H1 (cell line): ENCODE measurements around the gene ONECUT3. TPM values are rescaled to one million over a fixed set of nuclear protein-coding genes. Genes with fewer than 3 reads are reported as not detected.

Experiments
- BRCA1 ChIP-seq: IDR thresholded peaks from 2 replicates; pipeline ENCODE4 v1.6.1; 2012; ENCODE audit warnings: low read depth, low read length, improper control_type of control experiment
- EZH2 ChIP-seq: fragments of 200-600 bp; sonication (generic); IDR thresholded peaks from 2 replicates; pipeline ENCODE4 v1.7.1; 2012; ENCODE audit warnings: low read depth, mild to moderate bottlenecking, moderate library complexity, low read length, inconsistent platforms; ENCODE audit not compliant: severe bottlenecking
- HDAC6 ChIP-seq: IDR thresholded peaks from one replicate; pipeline ENCODE4 v1.7.1; 2012; ENCODE audit warnings: low read depth, mild to moderate bottlenecking, inconsistent platforms, low read length, moderate library complexity
- KDM5A ChIP-seq: fragments of 200-600 bp; IDR thresholded peaks from 2 replicates; pipeline ENCODE4 v1.7.1; 2012; ENCODE audit warnings: mild to moderate bottlenecking, low read length, inconsistent platforms, mixed read lengths
- PHF8 ChIP-seq: fragments of 200-600 bp; sonication (generic); conservative IDR thresholded peaks from 2 replicates; pipeline ENCODE4 v1.7.1; 2012; ENCODE audit warnings: low read depth, mild to moderate bottlenecking, inconsistent platforms, low read length, moderate library complexity
- RNF2 ChIP-seq: fragments of 200-900, 300-1000 bp; sonication (generic); IDR thresholded peaks from 2 replicates; pipeline ENCODE4 v1.7.1; 2016; ENCODE audit warnings: borderline replicate concordance, low read depth, mild to moderate bottlenecking, antibody characterized with exemption, low read length; ENCODE audit not compliant: poor library complexity, severe bottlenecking; ENCODE audit errors: missing control alignments
- SAP30 ChIP-seq: fragments of 300-600 bp; sonication (generic); IDR thresholded peaks from 2 replicates; pipeline ENCODE4 v1.7.1; 2012; ENCODE audit warnings: low read length, moderate library complexity, mild to moderate bottlenecking, inconsistent platforms; ENCODE audit not compliant: insufficient read depth, insufficient replicate concordance
- SIX5 ChIP-seq: IDR thresholded peaks from 2 replicates; pipeline ENCODE4 v1.6.1; 2011; ENCODE audit warnings: mild to moderate bottlenecking, low read depth, low read length
- polyA plus RNA-seq, 7 experiments: library from polyadenylated mRNA; depleted of rRNA in 3 of 7; stranded (reverse) in 5 of 7; unstranded in 2 of 7; fragments of >200 nt in 5 of 7; fragments of 200-250 nt in 2 of 7; gene quantifications; 1 replicate in 5 of 7; 2 replicates in 1 of 7; 4 replicates in 1 of 7; pipeline versions ENCODE4 v1.2.1 to v1.2.3, GENCODE V29; 2011 to 2013; ENCODE audit warnings: missing spikeins in 2 of 7, mixed read lengths in 2 of 7
- total RNA-seq: library from RNA; stranded (reverse); fragmentation: NEBNext Ultra II Directional; extraction: Animal tissue kit (Norgen Biotek cat#: 25700); gene quantifications from 2 replicates; pipeline ENCODE4 v1.2.1, GENCODE V29; 2021

The ONECUT3 gene
- total and polyA plus RNA-seq, 2 of the 8 experiments (the other 6 are each of a cell fraction or from before 2014, with no cell fraction given), result not detected

DNA sequence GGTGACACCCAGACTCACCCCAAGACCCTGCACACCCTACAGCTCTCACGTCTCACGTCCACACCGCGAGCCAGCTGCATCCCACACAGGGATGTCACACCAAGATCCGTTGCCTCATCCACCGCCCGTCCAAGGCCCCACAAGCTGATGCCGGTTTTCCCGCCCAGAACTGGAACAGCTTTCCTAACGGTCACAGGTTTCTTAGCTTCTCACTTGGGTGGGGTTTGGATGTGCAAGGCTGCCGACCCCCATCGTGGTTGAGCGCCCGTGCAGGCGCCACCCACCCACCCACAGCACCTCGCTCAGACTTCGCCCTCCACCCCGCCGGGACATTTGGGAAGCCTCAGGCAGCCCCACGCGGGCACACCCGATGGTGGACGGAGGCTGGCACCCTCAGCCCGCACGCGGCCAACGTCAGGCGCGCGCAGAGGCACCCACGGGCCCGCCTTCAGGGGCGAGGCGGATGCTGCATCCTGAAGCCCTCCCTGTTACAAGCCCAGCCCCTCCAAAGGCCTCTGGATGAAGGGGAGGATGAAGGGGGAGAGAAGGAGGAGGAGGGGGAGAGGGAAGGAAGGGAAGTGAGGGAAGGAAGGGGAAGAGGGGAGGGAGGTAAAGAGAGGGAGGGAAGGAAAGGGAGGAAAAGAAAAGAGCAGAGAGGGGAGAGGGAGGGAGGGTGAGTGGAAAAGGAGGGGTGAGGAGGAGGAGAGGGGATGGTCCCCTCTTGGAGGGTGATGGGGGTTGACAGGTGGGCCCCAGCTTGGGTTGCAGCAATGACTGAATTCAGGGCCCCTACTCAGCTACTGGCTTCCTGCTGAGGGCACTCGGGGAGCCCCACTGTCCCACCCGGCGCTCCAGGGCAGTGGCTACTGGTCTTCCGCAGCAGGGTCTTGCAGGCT lies 12.8 kb downstream of the ONECUT3 start (continued):
- TF ChIP-seq SAP30 (no peak), KDM5A (no peak), BRCA1 (no peak), EZH2 (peak; percentile 92), HDAC6 (no peak), RNF2 (peak; percentile 88), PHF8 (no peak), SIX5 (no peak)
- TF ChIP-seq, all 59 proteins: peak for 6
